Pancreas (tissue), 10 donors: ENCODE measurements around the gene MAGEB17. TPM values are rescaled to one million over a fixed set of nuclear protein-coding genes. Genes with fewer than 3 reads are reported as not detected.
A peak's percentile ranks its signal among the peaks of the same experiment; 100 is the strongest.

Source experiments
- ATAC-seq, 4 donors: fragments of 200-7000 bp; cut with Tn5 transposase; one replicate each; pipeline versions ENCODE4 v1.8.0 to v1.9.1; 2020; ENCODE audit warnings: mild to moderate bottlenecking in 4 of 4, moderate library complexity in 4 of 4
- DNase-seq, 6 donors: peaks; one replicate each; pipeline ENCODE4 v3.0.0-alpha.2; 2020
- FAIRE-seq: peaks from 2 replicates; lab custom pipeline; 2012; peaks lifted over from hg19 to GRCh38; lab: Jason Lieb, UNC
- H3K27ac ChIP-seq, 4 donors: fragments of 200-600 bp; sonication (generic); 1 replicate in 3 of 4; 2 replicates in 1 of 4; pipeline versions ENCODE4 v1.5.0 to v1.8.0; 2020
- H3K27me3 ChIP-seq, 4 donors: fragments of 200-600 bp; one replicate each; pipeline ENCODE4 v1.8.0; 2021
- H3K36me3 ChIP-seq, 3 donors: fragments of 200-600 bp; sonication (generic) in 1 of 3; one replicate each; pipeline versions ENCODE4 v1.5.0 to v1.8.0; 2020 to 2021
- H3K4me1 ChIP-seq, 3 donors: fragments of 200-600 bp; one replicate each; pipeline ENCODE4 v1.8.0; 2021
- H3K4me3 ChIP-seq, 4 donors: fragments of 200-600 bp; sonication (generic) in 2 of 4; one replicate each; pipeline versions ENCODE4 v1.5.0 to v1.8.0; 2020 to 2021
- H3K9me3 ChIP-seq, 4 donors: fragments of 200-600 bp; one replicate each; pipeline ENCODE4 v1.8.0; 2021
- CTCF ChIP-seq, 4 donors: fragments of 200-600 bp; sonication (generic) in 3 of 4; IDR thresholded peaks; one replicate each; pipeline versions ENCODE4 v1.5.0 to v1.8.0; 2021; ENCODE audit warnings: antibody characterized with exemption in 4 of 4
- WGBS, 2 donors: extraction: QIAGEN DNeasy Blood & Tissue Kit; methylation state at CpG; one replicate each; pipeline ENCODE4 v1.1.7; 2013; 5-methylcytosine and 5-hydroxymethylcytosine counted together
- intact Hi-C, 3 donors: fragments of 100-400 bp; cut with DNase I; formaldehyde crosslinking; loops; one replicate each; pipeline versions ENCODE4 v1.11.1 to v1.14.2; 2022
- polyA plus RNA-seq, 2 donors: library from polyadenylated mRNA; stranded (reverse); fragments of 200-250 nt; gene quantifications; one replicate each; pipeline ENCODE4 v1.2.3, GENCODE V29; 2013
- total RNA-seq, 6 donors: library from RNA; stranded (reverse); fragmentation: NEBNext Ultra II Directional in 4 of 6; extraction: Animal tissue kit (Norgen Biotek cat#: 25700) in 4 of 6; gene quantifications; one replicate each; pipeline versions ENCODE4 v1.2.1 to v1.2.4, GENCODE V29; 2021 to 2023
- donor health status: healthy with polysubstance abuse.
- donor health status: DM: no; HTN: no; CAD: no; lungs with moderate emphysema.
- donor health status: DM: no; HTN: no; CAD: no.
- donor health status: control.
- donor health status: control.
- donor health status: Bipolar disorder and iron deficiency.
- donor health status: DM: yes; HTN: yes; CAD: no.
- donor health status: DM: no; HTN: no; CAD: no.
- donor health status: DM: no; HTN: no; CAD: no.
- donor health status: DM: yes; HTN: yes; CAD: no.

The MAGEB17 gene
- total RNA-seq, result 1 to 10 TPM in 1 of 6 donors, under 1 TPM in 5; 0.19 to 2.2 (median 0.53) TPM
- polyA plus RNA-seq, result 1 to 10 TPM in 1 of 2 donors, under 1 TPM in 1; 0.66 to 2.2 TPM

- no peak for FAIRE-seq
- TF ChIP-seq CTCF (IDR thresholded peaks at IDR 0.05), result no peak
- no peaks in the 10 kb centered on the region for H3K4me1 ChIP-seq
Observed at GRCh38 chrX:16167181-16167580, at the start of gene MAGEB17. MAGEB17 (plus strand) TSS chrX:16167481; CDS start chrX:16170383, 2,902 bp downstream.

GRCh38 chrX:16119353-16120220 is 47.7 kb upstream of the MAGEB17 start:
- DNase-seq (no peak), FAIRE-seq (no peak), ATAC-seq (no peak)
- Histone ChIP-seq H3K27me3 (peaks cover 0 to 10% (median 0%) of the 10 kb centered on the region in 4 donors), H3K27ac (no peak overlapping the region), H3K4me1 (no peaks in the 10 kb centered on the region), H3K36me3 (no peaks in the 10 kb centered on the region), H3K9me3 (no peaks in the 10 kb centered on the region), H3K4me3 (no peak overlapping the region)
- intact Hi-C loops, result no loop called here
- no peak for TF ChIP-seq CTCF (IDR thresholded peaks at IDR 0.05)
- WGBS, 2 donors, result 62 to 70% methylated on average over 5 of the region's 5 CpGs

More at GRCh38 chrX:16167181-16167580, at the start of gene MAGEB17:
- 56 to 70% methylated on average over 5 of the region's 5 CpGs for WGBS, 2 donors
- no peaks in the 10 kb centered on the region for H3K27me3 ChIP-seq
- no peak within 1 kb of the TSS for H3K27ac ChIP-seq
- peak in 1 of 6 donors; percentile 17 for DNase-seq
- H3K4me3 ChIP-seq, result no peak within 1 kb of the TSS
- intact Hi-C loops, result no loop called here
- H3K36me3 ChIP-seq, result no peaks in the 10 kb centered on the region
- no peaks in the 10 kb centered on the region for H3K9me3 ChIP-seq
- no peak for ATAC-seq

- Histone ChIP-seq H3K4me1 (no peaks in the 10 kb centered on the region), H3K36me3 (no peaks in the 10 kb centered on the region), H3K27me3 (peaks cover 0 to 9% (median 0%) of the 10 kb centered on the region in 4 donors), H3K9me3 (no peaks in the 10 kb centered on the region), H3K4me3 (no peak overlapping the region), H3K27ac (no peak overlapping the region)
- DNase-seq, result no peak
- intact Hi-C loops, result no loop called here
- WGBS, 2 donors, result 89 to 94% methylated on average over 3 of the region's 3 CpGs
- TF ChIP-seq CTCF (IDR thresholded peaks at IDR 0.05), result no peak
- FAIRE-seq, result no peak
- ATAC-seq, result no peak
Observed at GRCh38 chrX:16120431-16120830, 46.9 kb upstream of the MAGEB17 start.

GRCh38 chrX:16123222-16123786 is 44.0 kb upstream of the MAGEB17 start, which contains the start of gene GRPR:
GRPR (plus strand) TSS chrX:16123565; CDS start chrX:16123954, 389 bp downstream.
- Histone ChIP-seq H3K27ac (peak within 1 kb of the TSS in 3 of 4 donors; percentile 30 to 75 (median 69)), H3K36me3 (no peaks in the 10 kb centered on the region), H3K4me1 (no peaks in the 10 kb centered on the region), H3K27me3 (peaks cover 0 to 6% (median 0%) of the 10 kb centered on the region in 4 donors), H3K9me3 (no peaks in the 10 kb centered on the region), H3K4me3 (peak within 1 kb of the TSS in 3 of 4 donors; percentile 13 to 36 (median 26))
- intact Hi-C loops, result no loop called here
- peak; percentile 87 to 94 (median 92) for ATAC-seq
- FAIRE-seq, result peak; percentile 59
- 0 to 1% methylated on average over 6 of the region's 6 CpGs for WGBS, 2 donors
- peak; percentile 71 to 81 (median 74) for TF ChIP-seq CTCF (IDR thresholded peaks at IDR 0.05)
- peak; percentile 83 to 90 (median 86) for DNase-seq
